Gastroesophageal sphincter (tissue), 3 donors: ENCODE measurements around the gene TCP11.

Experiments used
- EP300 ChIP-seq: sonication (generic); formaldehyde crosslinking; IDR thresholded peaks from one replicate; pipeline ENCODE4 v1.6.1; 2017; ENCODE audit warnings: antibody characterized with exemption, mild to moderate bottlenecking
- POLR2A ChIP-seq, 2 donors: fragments of 450-650 bp; IDR thresholded peaks; one replicate each; pipeline ENCODE4 v1.6.1; 2017; ENCODE audit warnings: antibody characterized with exemption in 2 of 2, mild to moderate bottlenecking in 2 of 2, moderate library complexity in 1 of 2
- POLR2AphosphoS5 ChIP-seq: sonication (generic); formaldehyde crosslinking; IDR thresholded peaks from one replicate; pipeline ENCODE4 v1.6.1; 2017; ENCODE audit warnings: antibody characterized with exemption
- TF ChIP-seq, protein P1 (sequence below), 4 experiments: fragments of 200-600 bp in 2 of 4; fragments of 450-650 bp in 2 of 4; sonication (generic) in 1 of 4; IDR thresholded peaks; one replicate each; pipeline ENCODE4 v1.5.1; 2017 to 2019; ENCODE audit warnings: antibody characterized with exemption in 4 of 4, mild to moderate bottlenecking in 2 of 4, moderate library complexity in 2 of 4

DNA sequence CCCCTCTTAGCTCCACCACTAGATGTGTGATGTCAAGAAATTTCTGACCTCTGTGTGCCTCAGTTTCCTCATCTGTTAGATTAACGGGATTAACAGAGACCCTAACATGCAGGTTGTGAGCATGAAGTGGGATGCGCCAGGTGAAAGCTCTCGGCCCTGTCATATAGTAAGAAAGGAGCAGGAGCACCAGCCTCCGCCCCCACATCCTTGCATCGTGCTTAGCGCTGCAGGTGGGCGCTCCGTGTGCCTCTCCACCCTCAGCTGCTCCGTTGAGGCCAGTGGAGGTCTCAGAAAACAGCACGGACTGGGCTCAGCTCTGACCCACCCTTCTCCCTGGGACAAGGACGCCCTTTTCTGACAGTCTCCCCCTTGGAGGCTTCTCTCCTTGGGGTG is 63.4 kb downstream of the TCP11 start:
- no peak for TF ChIP-seq POLR2A (IDR thresholded peaks at IDR 0.05)
- TF ChIP-seq, protein P1, sequence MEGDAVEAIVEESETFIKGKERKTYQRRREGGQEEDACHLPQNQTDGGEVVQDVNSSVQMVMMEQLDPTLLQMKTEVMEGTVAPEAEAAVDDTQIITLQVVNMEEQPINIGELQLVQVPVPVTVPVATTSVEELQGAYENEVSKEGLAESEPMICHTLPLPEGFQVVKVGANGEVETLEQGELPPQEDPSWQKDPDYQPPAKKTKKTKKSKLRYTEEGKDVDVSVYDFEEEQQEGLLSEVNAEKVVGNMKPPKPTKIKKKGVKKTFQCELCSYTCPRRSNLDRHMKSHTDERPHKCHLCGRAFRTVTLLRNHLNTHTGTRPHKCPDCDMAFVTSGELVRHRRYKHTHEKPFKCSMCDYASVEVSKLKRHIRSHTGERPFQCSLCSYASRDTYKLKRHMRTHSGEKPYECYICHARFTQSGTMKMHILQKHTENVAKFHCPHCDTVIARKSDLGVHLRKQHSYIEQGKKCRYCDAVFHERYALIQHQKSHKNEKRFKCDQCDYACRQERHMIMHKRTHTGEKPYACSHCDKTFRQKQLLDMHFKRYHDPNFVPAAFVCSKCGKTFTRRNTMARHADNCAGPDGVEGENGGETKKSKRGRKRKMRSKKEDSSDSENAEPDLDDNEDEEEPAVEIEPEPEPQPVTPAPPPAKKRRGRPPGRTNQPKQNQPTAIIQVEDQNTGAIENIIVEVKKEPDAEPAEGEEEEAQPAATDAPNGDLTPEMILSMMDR (IDR thresholded peaks at IDR 0.05) = no peak
- TF ChIP-seq EP300 = no peak
- TF ChIP-seq POLR2AphosphoS5 = no peak
